Esophagus muscularis mucosa (tissue), 4 donors: ENCODE data around the gene OSBPL1A. TPM values are rescaled to one million over a fixed set of nuclear protein-coding genes. Genes with fewer than 3 reads are reported as not detected.
A peak's percentile ranks its signal among the peaks of the same experiment; 100 is the strongest.

Experiments
- DNase-seq: peaks from one replicate; pipeline ENCODE4 v3.0.0-alpha.2; 2017; ENCODE audit errors: extremely low spot score
- H3K27ac ChIP-seq, 4 donors: fragments of 200-600 bp; sonication (generic); replicated peaks in 1 of 4; 1 replicate in 3 of 4; 2 replicates in 1 of 4; pipeline ENCODE4 v1.5.1; 2016 to 2019; ENCODE audit warnings: mild to moderate bottlenecking in 1 of 4
- H3K27me3 ChIP-seq, 4 donors: fragments of 200-600 bp; sonication (generic); one replicate each; pipeline versions ENCODE4 v1.5.1 to v1.6.0; 2016 to 2019
- H3K36me3 ChIP-seq, 4 donors: fragments of 200-600 bp; sonication (generic); one replicate each; pipeline ENCODE4 v1.5.1; 2016 to 2019
- H3K4me1 ChIP-seq, 4 donors: fragments of 200-600 bp; sonication (generic); one replicate each; pipeline ENCODE4 v1.5.1; 2016 to 2019
- H3K4me3 ChIP-seq, 4 donors: fragments of 200-600 bp; sonication (generic); 1 replicate in 2 of 4; 2 replicates in 2 of 4; pipeline ENCODE4 v1.5.1; 2016 to 2019; ENCODE audit warnings: mild to moderate bottlenecking in 4 of 4, moderate library complexity in 1 of 4
- H3K9me3 ChIP-seq, 4 donors: fragments of 200-600 bp; sonication (generic); 1 replicate in 3 of 4; 2 replicates in 1 of 4; pipeline ENCODE4 v1.5.1; 2016 to 2019
- EP300 ChIP-seq: sonication (generic); formaldehyde crosslinking; IDR thresholded peaks from one replicate; pipeline ENCODE4 v1.6.1; 2017; ENCODE audit warnings: antibody characterized with exemption
- POLR2A ChIP-seq: fragments of 450-650 bp; IDR thresholded peaks from one replicate; pipeline ENCODE4 v1.6.1; 2017; ENCODE audit warnings: antibody characterized with exemption, moderate library complexity, mild to moderate bottlenecking, low read depth
- POLR2AphosphoS5 ChIP-seq, 2 donors: sonication (generic); formaldehyde crosslinking; IDR thresholded peaks; one replicate each; pipeline ENCODE4 v1.6.1; 2017; ENCODE audit warnings: antibody characterized with exemption in 2 of 2
- WGBS: methylation state at CpG from one replicate; pipeline ENCODE4 v1.1.5; 2018; 5-methylcytosine and 5-hydroxymethylcytosine counted together
- intact Hi-C: fragments of 100-400 bp; cut with DNase I; formaldehyde crosslinking; loops from one replicate; pipeline ENCODE4 v1.15.1; 2023
- total RNA-seq, 4 donors: library from RNA; depleted of rRNA; stranded (reverse); fragments of >200 nt; gene quantifications; one replicate each; pipeline versions ENCODE4 v1.1.0 to v1.2.1, GENCODE V29; 2016
- TF ChIP-seq, protein P1 (sequence below), 3 experiments: fragments of 200-600 bp in 2 of 3; fragments of 450-650 bp in 1 of 3; sonication (generic) in 2 of 3; IDR thresholded peaks; one replicate each; pipeline ENCODE4 v1.5.1; 2017 to 2019; ENCODE audit warnings: antibody characterized with exemption in 3 of 3, mild to moderate bottlenecking in 2 of 3, moderate library complexity in 1 of 3

Gene OSBPL1A
- total RNA-seq, 4 donors from 2014 or later: 78.2 to 126 (median 101) TPM

GRCh38 chr18:24417480-24417879 is 19.9 kb upstream of the OSBPL1A start:
- no peaks in the 10 kb centered on the region for H3K9me3 ChIP-seq
- H3K27ac ChIP-seq: no peak overlapping the region
- TF ChIP-seq, protein P1, sequence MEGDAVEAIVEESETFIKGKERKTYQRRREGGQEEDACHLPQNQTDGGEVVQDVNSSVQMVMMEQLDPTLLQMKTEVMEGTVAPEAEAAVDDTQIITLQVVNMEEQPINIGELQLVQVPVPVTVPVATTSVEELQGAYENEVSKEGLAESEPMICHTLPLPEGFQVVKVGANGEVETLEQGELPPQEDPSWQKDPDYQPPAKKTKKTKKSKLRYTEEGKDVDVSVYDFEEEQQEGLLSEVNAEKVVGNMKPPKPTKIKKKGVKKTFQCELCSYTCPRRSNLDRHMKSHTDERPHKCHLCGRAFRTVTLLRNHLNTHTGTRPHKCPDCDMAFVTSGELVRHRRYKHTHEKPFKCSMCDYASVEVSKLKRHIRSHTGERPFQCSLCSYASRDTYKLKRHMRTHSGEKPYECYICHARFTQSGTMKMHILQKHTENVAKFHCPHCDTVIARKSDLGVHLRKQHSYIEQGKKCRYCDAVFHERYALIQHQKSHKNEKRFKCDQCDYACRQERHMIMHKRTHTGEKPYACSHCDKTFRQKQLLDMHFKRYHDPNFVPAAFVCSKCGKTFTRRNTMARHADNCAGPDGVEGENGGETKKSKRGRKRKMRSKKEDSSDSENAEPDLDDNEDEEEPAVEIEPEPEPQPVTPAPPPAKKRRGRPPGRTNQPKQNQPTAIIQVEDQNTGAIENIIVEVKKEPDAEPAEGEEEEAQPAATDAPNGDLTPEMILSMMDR (IDR thresholded peaks at IDR 0.05): no peak
- TF ChIP-seq EP300: no peak
- TF ChIP-seq POLR2AphosphoS5 (IDR thresholded peaks at IDR 0.05): no peak
- no peak for TF ChIP-seq POLR2A
- intact Hi-C loops: no loop called here
- WGBS: 50% methylated on average over 3 of the region's 3 CpGs
- no peaks in the 10 kb centered on the region for H3K4me1 ChIP-seq
- no peak overlapping the region for H3K4me3 ChIP-seq
- H3K27me3 ChIP-seq: peaks cover 0 to 52% (median 0%) of the 10 kb centered on the region in 4 donors
- H3K36me3 ChIP-seq: no peaks in the 10 kb centered on the region
- DNase-seq: no peak

- intact Hi-C loops: no loop called here
- TF ChIP-seq POLR2AphosphoS5 (IDR thresholded peaks at IDR 0.05): no peak
- TF ChIP-seq EP300: no peak
- TF ChIP-seq POLR2A: no peak
- TF ChIP-seq, protein P1 (IDR thresholded peaks at IDR 0.05): no peak
- DNase-seq: peak; percentile 14
- no peaks in the 10 kb centered on the region for H3K36me3 ChIP-seq
- H3K27me3 ChIP-seq: peaks cover 0 to 27% (median 0%) of the 10 kb centered on the region in 4 donors
- H3K27ac ChIP-seq: no peak overlapping the region
- H3K4me1 ChIP-seq: no peaks in the 10 kb centered on the region
- H3K4me3 ChIP-seq: no peak overlapping the region
- no peaks in the 10 kb centered on the region for H3K9me3 ChIP-seq
- WGBS: 87% methylated on average over 3 of the region's 3 CpGs
Measured at GRCh38 chr18:24414349-24415003, 16.9 kb upstream of the OSBPL1A start.

- H3K9me3 ChIP-seq: no peaks in the 10 kb centered on the region
- DNase-seq: no peak
- H3K27me3 ChIP-seq: peaks cover 0 to 14% (median 0%) of the 10 kb centered on the region in 4 donors
- WGBS: 81% methylated on average over 2 of the region's 2 CpGs
- TF ChIP-seq, protein P1 (IDR thresholded peaks at IDR 0.05): peak in 1 of 3 experiments; percentile 14
- no peak for TF ChIP-seq POLR2A
- H3K4me3 ChIP-seq: no peak overlapping the region
- no peak overlapping the region for H3K27ac ChIP-seq
- intact Hi-C loops: no loop called here
- no peaks in the 10 kb centered on the region for H3K4me1 ChIP-seq
- no peaks in the 10 kb centered on the region for H3K36me3 ChIP-seq
Measured at GRCh38 chr18:24413148-24413547, 15.5 kb upstream of the OSBPL1A start.

- TF ChIP-seq POLR2A: no peak
- TF ChIP-seq, protein P1 (IDR thresholded peaks at IDR 0.05): no peak
- no peak for TF ChIP-seq POLR2AphosphoS5 (IDR thresholded peaks at IDR 0.05)
- TF ChIP-seq EP300: no peak
- Histone ChIP-seq H3K27me3 (peaks cover 0 to 11% (median 0%) of the 10 kb centered on the region in 4 donors), H3K9me3 (no peaks in the 10 kb centered on the region), H3K4me1 (no peaks in the 10 kb centered on the region), H3K36me3 (no peaks in the 10 kb centered on the region), H3K27ac (no peak overlapping the region), H3K4me3 (no peak overlapping the region)
- 94% methylated on average over 2 of the region's 2 CpGs for WGBS
- no peak for DNase-seq
- intact Hi-C loops: no loop called here
Measured at GRCh38 chr18:24408496-24408895, 10.9 kb upstream of the OSBPL1A start.

- intact Hi-C loops: no loop called here
- Histone ChIP-seq H3K36me3 (no peaks in the 10 kb centered on the region), H3K27ac (no peak overlapping the region), H3K4me3 (no peak overlapping the region), H3K4me1 (no peaks in the 10 kb centered on the region), H3K27me3 (peaks cover 0 to 11% (median 0%) of the 10 kb centered on the region in 4 donors), H3K9me3 (no peaks in the 10 kb centered on the region)
- no peak for DNase-seq
- TF ChIP-seq POLR2AphosphoS5 (IDR thresholded peaks at IDR 0.05) (no peak), EP300 (no peak), POLR2A (no peak)
- TF ChIP-seq, protein P1 (IDR thresholded peaks at IDR 0.05): no peak
- WGBS: 91% methylated on average over 3 of the region's 3 CpGs
Measured at GRCh38 chr18:24404591-24404990, 7.0 kb upstream of the OSBPL1A start.
